IPS DF 19.7 (cell line): ENCODE results near the gene TMEM212.

Source experiments
- DNase-seq: peaks from one replicate; pipeline ENCODE4 v3.0.0-alpha.2; 2013; ENCODE audit warnings: low read depth, low spot score

TMEM212 gene

DNA sequence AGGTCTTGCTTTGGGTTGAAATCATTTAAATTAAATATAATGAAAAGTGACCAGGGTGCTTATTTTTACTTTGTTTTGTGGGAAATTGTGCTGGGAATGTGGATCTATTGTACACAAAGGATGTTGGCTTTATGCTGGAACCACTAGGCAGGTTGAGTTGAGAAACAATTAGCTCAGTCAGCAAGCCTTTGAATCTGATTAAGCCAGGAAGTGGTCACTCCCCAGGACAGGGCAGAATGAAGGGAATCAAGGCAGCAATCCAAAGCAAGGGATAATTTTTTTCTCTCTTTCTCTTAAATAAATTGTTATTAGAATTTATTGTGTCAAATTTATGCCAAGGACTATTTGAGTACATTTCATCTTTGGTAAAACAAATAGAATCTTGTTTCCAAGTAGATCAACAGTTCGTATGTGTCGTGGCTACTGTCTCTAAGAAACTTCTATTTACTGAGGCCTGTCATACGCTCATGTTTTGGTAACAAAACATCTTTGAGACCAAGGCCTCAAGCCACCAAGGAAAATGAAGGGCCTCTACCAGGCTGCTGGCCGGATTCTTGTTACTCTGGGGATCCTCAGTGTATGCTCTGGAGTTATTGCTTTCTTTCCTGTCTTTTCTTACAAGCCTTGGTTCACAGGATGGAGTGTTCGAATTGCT, at the start of gene TMEM212:
TSS of gene TMEM212 (plus strand) at position 486 of the 655 bp plus-strand sequence. CDS start at position 521, 35 bp downstream.
- no peak for DNase-seq

DNA sequence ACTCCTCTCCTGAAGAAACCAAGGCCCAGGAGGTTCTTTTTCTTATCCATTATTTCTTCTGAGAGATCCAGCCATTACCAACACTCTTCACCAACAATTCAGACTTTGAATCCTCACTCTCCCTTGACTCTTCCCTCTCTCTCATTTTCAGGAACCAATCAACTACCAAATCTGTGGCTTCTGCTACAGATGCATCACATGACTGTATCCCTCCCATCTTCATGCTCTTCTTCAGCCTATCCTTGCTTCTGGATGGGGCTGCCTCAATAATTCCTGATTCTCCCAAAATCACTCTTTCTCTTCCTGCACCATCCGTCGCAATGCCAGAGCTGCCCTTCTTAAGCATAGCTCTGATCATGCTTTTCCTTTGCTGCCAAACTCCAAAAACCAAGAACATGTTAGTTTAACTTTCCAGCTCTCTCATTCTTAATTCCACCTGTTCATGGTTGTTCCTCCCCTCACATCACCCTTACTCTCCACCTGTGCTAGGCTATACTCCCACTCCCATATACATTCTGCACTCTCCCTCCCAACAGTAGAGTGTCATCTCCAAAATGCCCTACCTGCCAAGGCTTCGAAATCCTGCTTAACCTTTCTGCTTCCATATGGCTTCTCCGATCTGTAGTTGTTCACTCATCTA, 46.4 kb upstream of the TMEM212 start:
- no peak for DNase-seq

DNA sequence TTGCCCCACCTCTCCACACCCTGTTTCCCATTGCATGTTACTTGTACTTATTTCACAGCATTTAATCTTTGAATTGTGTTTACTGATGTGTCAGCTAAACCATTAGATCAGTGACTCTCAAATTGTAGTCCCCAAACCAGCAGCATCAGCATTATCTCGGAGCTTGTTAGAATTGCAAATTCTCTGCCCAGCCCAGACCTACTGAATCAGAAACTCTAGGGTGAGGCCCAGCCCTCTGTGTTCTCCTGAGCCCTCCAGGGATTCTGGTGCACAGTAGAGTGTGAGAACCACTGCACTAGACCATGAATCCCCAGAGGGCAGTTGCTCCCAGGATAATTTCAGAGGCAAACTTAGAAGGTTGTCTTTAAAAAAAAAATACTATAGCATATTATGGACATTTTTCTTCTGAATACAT, 45.9 kb upstream of the TMEM212 start:
- no peak for DNase-seq

DNA sequence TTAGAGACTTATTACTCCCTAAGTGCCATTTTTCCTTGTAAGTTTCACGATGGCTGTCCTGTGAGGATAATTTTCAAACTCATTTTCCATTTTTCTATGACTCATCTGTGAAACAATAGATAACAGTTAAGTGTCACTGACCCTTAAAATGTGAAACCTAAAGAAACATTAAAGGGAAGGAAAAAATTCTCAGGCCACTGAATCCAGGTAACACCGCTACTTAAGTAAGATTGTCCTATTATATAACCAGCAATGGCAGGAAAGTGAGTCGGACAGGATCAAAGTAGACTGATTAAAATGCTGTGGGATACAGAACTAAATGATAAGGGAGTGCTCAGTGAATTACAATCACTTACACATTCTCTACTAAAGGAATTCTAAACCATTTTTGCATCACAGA, 45.3 kb upstream of the TMEM212 start:
- no peak for DNase-seq

DNA sequence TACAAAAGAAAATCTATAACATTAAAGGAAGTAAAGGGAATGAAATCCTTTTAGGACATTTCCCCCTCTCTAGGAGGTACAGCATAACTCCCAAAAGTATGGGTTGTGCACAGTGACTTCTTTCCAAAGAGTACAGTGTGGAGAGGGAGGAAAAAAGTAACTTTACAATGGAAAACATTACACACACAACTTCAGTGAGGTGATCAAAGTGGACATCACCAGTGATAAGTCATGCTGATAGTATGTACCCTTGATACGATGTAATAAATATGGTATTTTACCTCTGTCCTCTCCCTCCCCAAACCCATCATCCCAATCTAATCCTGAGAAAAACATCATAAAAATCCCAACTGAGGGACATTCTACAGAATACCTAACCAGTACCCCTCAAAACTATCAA, 43.6 kb upstream of the TMEM212 start:
- no peak for DNase-seq

DNA sequence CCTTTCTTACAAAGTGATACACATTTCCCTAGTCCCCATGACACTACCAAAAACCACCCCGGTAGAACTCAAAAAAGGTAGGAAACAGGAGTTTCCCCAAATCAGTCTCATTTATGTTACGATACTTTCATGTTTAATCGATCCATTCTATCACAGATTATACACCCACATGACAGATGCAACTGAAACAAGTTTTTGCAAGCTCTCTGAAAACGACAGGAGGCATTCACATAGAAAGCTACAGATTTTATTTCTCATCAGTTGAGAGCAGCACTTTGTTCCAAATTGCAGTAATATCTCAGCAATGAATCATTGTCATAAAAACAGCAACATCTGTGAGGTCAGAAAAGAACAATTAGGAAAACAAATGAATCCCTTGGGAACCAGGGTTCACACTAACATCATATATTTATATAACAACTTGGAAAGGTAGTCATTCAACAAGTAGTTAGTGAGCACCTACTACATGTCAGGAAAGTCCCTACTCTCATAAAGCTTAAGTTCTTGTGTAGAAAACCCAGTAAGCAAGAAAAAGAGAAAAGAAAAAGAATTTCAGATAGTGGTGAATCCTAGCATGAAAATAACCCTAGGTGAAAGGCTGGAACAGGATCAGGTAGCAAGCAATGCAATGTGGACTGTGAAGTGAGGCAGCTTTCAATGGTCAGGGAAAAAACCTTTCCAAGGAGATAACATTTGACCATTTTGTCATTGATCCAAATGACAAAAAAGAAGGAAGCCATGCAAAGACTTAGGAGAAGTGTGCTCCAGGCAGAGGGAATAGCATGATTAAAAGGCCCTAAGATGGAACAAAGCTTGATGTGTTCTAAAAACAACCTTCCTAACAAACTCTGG, 41.2 kb upstream of the TMEM212 start:
- DNase-seq = no peak

DNA sequence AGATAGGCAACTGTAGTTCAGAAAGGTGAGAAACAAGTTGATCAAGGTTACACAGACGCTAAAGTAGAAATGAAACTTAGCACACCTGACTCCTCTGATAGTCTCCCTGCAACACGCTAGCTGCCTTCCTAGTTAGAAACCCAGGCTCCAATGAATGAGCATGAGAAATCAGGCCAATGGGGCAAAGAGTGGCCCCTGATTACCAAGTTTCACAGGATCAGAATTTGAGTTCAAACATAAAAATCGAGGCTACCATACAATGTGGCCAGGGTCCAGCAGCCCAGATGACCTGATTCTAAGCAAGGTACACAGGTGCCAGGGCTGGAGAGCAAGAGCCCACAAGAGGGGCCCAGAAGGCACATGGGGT, 40.6 kb upstream of the TMEM212 start:
- no peak for DNase-seq

DNA sequence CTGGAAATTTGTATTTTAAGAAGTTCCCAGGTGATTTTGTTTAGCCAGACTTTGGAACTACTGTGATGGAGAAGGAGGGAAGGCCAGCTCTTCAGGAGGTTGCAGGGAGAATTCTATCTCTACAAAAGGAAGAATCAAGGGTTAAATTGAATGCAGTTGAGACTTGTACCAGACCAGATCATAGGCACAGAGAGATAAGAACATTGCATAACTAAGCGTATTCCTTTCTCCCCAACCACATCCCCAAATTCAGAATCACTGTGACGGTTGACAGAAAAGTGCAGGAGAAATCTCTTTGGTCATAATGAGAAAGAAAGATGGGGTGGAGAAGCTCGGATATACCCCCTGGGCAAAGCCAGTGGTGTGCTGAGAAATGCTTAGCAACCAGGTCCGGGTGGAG, 40.1 kb upstream of the TMEM212 start:
- no peak for DNase-seq

DNA sequence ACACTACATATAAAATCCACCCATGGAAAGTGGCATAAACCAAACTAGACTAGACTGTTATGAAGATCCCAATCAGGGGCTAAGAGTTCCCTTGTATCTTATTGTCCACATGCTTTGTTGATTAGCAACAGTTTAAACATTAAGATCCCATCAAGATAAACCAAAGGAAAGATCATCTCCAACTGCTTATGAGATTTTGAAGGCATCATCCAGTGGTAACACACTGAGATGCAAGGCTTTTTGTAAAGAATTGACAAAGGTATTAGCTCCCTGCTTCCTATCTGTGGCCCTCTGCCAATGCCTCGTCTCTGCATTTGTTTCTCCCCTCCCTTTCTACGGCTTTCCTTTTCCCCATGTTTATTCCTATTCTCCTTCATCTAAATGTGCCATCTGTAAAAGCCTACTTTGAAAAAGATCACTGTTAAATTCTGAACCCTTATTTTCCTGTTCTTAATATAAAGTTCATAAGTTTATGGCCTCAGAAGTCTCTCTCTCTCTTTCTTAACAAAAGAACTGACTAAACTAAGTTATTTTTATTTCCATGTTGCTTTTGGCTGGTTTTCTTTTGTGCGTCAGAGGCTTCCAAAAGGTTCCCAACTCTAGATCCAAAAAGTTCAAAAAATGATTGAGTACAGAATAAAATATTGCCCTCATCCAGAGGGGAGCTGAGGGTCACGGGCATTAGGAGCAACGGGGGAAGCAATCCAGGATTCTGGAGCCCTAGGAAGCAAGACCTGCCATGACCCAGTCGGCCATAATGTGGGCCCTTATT, 38.3 kb upstream of the TMEM212 start:
- DNase-seq = no peak

DNA sequence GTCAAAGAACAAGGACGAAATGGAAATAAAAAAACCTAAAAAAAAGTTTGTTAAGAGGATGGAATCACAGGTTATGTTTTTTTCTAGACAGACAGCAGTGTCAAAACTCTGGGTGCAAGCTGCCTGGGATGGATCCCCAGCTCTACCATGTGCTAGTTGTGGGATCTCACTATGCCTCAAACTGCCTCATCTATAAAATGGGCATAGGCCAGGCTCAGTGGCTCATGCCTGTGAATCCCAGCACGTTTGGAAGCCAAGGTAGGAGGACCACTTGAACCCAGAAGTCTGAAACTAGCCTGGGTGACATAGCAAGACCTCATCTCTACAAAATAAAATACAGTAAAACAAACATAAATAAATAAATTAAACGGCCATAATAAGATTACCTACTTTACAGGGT, 37.5 kb upstream of the TMEM212 start:
- DNase-seq = no peak

DNA sequence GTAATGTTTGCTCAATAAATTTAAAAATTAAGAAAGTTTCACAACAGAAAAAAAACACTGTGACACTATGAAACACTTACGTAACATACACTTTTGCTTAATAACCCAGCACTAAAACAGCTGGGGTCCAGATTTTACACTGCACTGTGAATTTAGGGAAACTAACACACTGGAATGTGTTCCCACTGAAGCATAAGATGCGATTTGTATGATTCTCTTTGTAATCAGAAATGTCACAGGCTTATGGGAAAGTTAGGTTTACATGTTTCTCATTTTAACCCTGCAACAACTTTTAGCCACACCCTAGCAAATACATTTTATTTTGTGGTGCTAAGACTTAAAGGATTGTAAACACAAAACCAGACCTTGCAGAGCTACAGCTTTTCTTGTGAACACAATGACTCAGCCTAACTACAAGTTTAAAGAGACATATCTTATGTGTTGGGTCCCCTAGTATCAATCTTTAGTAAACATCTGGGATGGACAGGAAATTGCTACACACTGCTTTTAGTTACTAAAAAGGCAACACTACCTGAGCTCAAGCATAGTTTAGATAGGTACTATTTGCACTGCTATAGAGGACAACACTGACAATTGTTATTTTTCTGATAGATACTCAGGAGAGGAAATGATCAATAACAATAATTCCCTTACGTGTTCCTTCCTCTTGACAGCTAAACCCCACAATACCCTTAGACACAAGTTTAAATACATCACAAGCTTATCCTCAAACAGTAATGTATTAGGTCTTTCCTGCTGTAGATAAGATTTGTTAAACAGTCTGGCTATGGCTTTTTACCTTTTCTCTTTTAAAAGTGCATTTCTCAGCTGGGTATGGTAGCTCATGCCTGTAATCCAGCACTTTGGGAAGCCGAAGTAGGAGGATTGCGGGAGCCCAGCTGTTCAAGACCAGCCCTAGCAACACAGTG, 36.7 kb upstream of the TMEM212 start:
- DNase-seq = no peak

DNA sequence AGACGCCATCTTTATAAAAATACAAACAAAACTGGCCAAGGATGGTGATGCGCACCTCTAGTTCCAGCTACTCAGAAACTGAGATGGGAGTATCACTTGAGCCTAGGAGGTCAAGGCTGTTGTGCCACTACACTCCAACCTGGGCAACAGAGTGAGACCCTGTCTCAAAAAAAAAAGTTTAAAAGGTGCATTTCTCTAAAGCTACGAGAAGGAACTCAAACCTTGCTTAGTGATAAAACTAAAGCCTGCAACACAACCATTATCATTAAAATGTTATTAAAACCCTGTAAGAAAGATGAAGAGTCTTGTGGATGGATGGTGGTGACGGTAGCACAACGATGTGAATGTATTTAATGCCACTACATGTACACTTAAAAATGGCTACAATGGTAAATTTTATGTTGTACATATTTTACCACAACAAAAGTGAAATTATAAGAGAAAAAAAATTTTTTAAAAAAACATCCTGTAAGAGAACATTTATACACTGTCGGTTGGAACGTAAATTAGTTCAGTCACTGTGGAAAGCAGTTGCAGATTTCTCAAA, 35.9 kb upstream of the TMEM212 start:
- DNase-seq = no peak

DNA sequence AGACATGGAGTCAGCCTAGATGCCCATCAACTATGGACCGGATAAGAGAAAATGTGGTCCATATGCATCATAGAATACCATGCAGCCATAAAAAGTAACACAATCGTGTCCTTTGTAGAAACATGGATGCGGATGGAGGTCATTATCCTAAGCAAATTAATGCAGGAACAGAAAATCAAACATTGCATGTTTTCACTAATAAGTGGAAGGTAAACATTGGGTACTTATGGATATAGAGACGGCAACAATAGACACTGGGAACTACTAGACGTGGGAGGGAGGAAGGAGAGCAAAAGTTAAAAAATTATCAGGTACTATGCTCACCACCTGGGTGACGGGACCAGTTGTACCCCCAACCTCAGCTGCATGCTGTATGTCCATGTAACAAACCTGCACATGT, 35.3 kb upstream of the TMEM212 start:
- no peak for DNase-seq

DNA sequence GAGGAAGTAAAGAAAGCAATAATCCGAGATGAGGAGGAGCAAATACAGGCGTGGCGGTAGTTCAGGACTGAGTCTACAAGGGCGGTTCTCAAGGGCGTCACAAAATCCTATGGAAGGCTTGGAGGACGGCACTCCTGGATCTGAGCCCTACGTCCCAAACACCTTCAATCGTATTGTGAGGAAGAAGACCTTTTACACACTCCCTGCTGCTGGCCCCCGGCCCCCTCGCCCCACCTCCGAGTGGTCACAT, 33.6 kb upstream of the TMEM212 start:
- no peak for DNase-seq

DNA sequence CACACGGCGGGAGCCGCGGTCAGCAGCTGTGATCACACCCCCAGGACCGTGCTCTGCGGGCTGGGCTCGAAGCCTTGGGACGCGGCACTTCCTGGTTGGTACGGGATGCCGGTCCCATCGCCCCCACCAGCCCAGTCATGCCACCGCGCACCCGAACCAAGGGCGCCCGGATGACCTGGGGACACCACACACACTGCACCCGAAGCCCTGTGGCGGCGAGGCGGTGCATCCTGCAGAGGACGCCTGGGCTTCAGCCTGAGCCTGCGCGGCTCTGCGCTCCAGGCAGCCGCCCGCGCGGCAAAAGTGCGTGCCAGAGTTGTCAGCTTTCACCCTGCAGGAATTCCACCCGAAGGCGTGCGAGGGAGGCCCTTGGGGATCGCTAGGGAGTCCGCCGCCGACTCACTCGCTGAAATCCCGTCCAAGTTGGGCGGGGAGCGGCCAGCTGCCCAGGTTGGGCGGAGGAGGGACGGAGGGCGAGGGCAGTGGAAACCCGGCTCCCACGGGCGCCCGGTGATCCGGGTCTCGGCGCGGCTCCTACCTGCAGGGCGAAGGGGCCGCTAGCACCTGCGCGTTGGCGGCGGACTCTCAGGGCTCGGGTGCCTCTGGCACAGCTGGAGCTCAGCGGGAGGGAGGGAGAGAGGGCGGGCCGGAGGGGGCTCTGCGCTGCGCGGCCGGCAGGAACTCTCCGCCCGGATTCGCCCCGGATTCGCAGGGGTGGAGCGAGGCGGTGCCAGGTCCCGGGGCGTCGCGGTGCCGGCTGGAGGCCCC, 33.1 kb upstream of the TMEM212 start, which contains the start of gene PLD1:
TSS of gene PLD1 (minus strand) at position 623 of the 768 bp plus-strand sequence. CDS start 72,432 bp downstream, outside the sequence.
- DNase-seq = no peak

DNA sequence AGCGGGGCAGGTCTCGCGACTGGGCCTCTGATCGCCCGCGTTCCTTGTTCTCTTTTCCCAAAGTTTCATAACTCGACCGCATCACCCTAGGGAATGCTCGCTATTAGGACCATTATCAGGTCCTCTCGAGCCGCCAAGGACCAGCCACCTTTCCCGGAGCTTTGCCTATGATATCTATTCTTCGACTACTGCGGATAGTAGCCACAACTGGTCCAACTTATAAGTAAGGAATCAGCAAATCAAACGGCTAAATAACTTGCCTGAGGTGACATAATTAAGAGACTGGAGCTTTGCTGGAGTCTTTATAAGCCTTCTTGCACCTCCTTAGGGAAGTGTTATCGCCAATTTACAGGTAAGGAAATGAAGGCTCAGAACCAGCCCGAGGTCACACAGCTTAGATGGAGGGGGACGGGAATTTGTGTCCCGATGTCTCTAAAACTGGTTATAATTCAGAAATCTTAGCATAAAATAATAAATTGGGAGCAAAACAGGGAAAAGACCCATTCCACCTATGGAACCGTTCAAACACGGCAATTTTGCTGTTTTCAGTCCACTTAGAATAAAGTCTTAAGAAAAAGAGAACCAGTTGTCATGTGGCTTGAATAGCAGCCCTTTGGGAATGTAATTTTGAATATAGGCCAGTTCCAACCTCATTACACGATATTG, 32.4 kb upstream of the TMEM212 start:
- no peak for DNase-seq

DNA sequence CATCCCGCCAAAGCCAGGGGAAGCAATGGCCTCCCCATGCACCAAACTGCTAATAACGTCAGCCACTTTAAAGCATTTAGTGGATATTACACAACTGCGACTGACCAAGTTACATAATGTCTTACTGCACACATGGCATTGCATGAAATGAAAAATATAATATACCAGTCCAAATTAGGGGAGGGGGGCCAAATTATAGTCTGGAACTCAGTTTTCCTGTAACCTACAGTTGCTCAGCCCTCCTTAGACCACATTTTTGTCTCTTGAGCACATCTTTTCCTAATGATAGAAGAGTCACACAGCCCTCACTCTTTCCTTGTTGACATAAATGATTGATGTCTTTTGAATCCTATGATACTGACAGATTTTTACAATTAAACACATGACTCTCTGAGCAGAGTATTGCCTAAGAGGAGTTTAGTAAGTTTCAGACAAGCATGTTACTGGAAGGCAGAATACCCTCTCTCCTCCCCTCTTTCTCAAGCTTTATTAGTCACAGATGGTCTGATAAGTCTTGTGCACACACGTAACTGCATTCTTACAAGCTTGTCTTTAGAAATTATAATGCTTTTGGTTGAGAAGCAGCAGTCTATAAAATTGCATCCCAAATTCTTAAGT, 31.7 kb upstream of the TMEM212 start:
- DNase-seq = no peak

DNA sequence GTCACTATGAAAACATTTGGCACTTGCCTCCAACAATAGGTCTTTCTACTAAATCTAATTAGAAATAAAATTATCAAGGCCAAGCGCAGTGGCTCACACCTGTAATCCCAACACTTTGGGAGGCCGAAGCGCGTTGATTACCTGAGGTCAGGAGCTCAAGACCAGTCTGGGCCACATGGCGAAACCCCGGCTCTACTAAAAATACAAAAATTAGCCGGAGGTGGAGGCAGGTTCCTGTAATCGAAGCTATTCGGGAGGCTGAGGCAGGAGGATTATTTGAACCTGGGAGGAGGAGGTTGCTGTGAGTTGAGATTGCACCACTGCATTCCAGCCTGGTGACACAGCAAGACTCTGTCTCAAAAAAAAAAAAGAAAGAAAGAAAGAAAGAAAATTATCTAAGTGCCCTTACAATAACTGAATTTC, 31.2 kb upstream of the TMEM212 start:
- DNase-seq = no peak

DNA sequence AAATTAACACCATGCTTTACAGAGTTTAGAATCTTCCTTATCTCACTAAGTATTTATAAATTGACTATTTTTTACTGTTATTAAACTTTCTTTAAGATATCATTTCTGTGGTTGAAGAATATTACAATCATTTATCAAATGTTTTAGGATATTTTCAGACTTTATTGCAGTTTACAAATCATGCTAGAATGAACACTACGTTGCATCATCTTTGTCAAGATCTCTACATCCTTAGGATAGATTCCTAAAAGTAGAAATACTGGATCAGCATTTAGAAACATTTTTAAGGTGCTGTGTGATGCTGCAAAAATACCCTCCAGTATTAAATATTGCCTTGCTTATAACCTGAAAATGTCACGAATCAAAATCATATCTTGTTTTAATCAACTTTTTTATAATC, 30.3 kb upstream of the TMEM212 start:
- no peak for DNase-seq
